Loucy (cell line): ENCODE results near the gene LYZL2.
"Not testable (repeated sequence)": the region's sequence is repeated elsewhere in the genome, so short reads cannot be mapped to it uniquely, and the experiment has no call there.

Experiments used
- CTCF ChIP-seq: fragments of 200-600 bp; sonication (generic); conservative IDR thresholded peaks from 2 replicates; pipeline ENCODE4 v1.5.1; 2014; ENCODE audit warnings: mild to moderate bottlenecking, antibody characterized with exemption, low read length
- EZH2phosphoT487 ChIP-seq: fragments of 200-600 bp; IDR thresholded peaks from 2 replicates; pipeline ENCODE4 v1.6.1; 2018; ENCODE audit warnings: antibody characterized with exemption, mild to moderate bottlenecking, moderate library complexity, borderline replicate concordance

GRCh38 chr10:30677146-30677545, 47.6 kb upstream of the LYZL2 start:
- not testable (repeated sequence) for TF ChIP-seq CTCF, EZH2phosphoT487
